CD8-positive, alpha-beta memory T cell (primary cell): ENCODE measurements around the gene CIART. TPM values are rescaled to one million over a fixed set of nuclear protein-coding genes. Genes with fewer than 3 reads are reported as not detected.
"Not testable (repeated sequence)": the region's sequence is repeated elsewhere in the genome, so short reads cannot be mapped to it uniquely, and the experiment has no call there.

Experiments
- CTCF ChIA-PET: fragments of 350-600 bp; sonication (Branson Sonifier 250); formaldehyde crosslinking; loops from one replicate; lab custom pipeline; 2021; ENCODE audit warnings: antibody characterized with exemption; lab: Charles Lee
- POLR2A ChIA-PET: fragments of 350-600 bp; sonication (Branson Sonifier 250); formaldehyde crosslinking; loops from one replicate; lab custom pipeline; 2021; ENCODE audit warnings: antibody characterized with exemption; lab: Charles Lee
- DNase-seq, 5 donors: peaks; one replicate each; pipeline versions ENCODE4 v3.0.0 to v3.0.0-alpha.2; 2020 to 2022; ENCODE audit warnings: mixed read lengths in 1 of 5
- H3K27ac ChIP-seq: one replicate; pipeline ENCODE4 v1.7.0; 2013; ENCODE audit warnings: low read depth, mild to moderate bottlenecking, low read length, moderate library complexity
- H3K27me3 ChIP-seq: 2 replicates; pipeline ENCODE4 v1.7.0; 2013; ENCODE audit warnings: low read length, mild to moderate bottlenecking; ENCODE audit not compliant: insufficient read depth, poor library complexity, severe bottlenecking
- H3K36me3 ChIP-seq: 2 replicates; pipeline ENCODE4 v1.7.0; 2013; ENCODE audit warnings: mild to moderate bottlenecking, low read length, moderate library complexity; ENCODE audit not compliant: insufficient read depth
- H3K4me1 ChIP-seq: 2 replicates; pipeline ENCODE4 v1.7.0; 2013; ENCODE audit warnings: mild to moderate bottlenecking, low read length, moderate library complexity; ENCODE audit not compliant: insufficient read depth
- H3K4me3 ChIP-seq: 2 replicates; pipeline ENCODE4 v1.7.0; 2013; ENCODE audit warnings: mild to moderate bottlenecking, low read length
- H3K9me3 ChIP-seq: 2 replicates; pipeline ENCODE4 v1.7.0; 2013; ENCODE audit warnings: mild to moderate bottlenecking, low read length
- H3K27ac Mint-ChIP-seq, 8 donors: one replicate each; pipeline ENCODE4 v1.8.0; 2020 to 2021; ENCODE audit warnings: mixed read lengths in 8 of 8, mild to moderate bottlenecking in 6 of 8, inconsistent platforms in 3 of 8, moderate library complexity in 3 of 8
- H3K27me3 Mint-ChIP-seq, 2 donors: one replicate each; pipeline ENCODE4 v1.8.0; 2020 to 2021; ENCODE audit warnings: mixed read lengths in 2 of 2, mild to moderate bottlenecking in 1 of 2, moderate library complexity in 1 of 2
- H3K36me3 Mint-ChIP-seq, 3 donors: one replicate each; pipeline ENCODE4 v1.8.0; 2020 to 2021; ENCODE audit warnings: mixed read lengths in 3 of 3, inconsistent platforms in 1 of 3, mild to moderate bottlenecking in 1 of 3
- H3K4me1 Mint-ChIP-seq, 3 donors: one replicate each; pipeline ENCODE4 v1.8.0; 2020 to 2021; ENCODE audit warnings: mixed read lengths in 3 of 3, inconsistent platforms in 1 of 3, mild to moderate bottlenecking in 1 of 3
- H3K4me3 Mint-ChIP-seq, 7 donors: one replicate each; pipeline ENCODE4 v1.8.0; 2020 to 2021; ENCODE audit warnings: mixed read lengths in 7 of 7, mild to moderate bottlenecking in 6 of 7, moderate library complexity in 4 of 7, inconsistent platforms in 2 of 7
- H3K9me3 Mint-ChIP-seq, 5 donors: one replicate each; pipeline ENCODE4 v1.8.0; 2020 to 2022; ENCODE audit warnings: mixed read lengths in 5 of 5, mild to moderate bottlenecking in 3 of 5, moderate library complexity in 2 of 5, inconsistent platforms in 1 of 5
- polyA plus RNA-seq: library from polyadenylated mRNA; unstranded; fragments of 300-500 nt; fragmentation: Illumina TruSeq; gene quantifications from one replicate; pipeline ENCODE4 v1.2.3, GENCODE V29; 2021
- total RNA-seq, 2 experiments: library from RNA; stranded (reverse); gene quantifications; one replicate each; pipeline ENCODE4 v1.2.3, GENCODE V29; 2021

Gene CIART
- total and polyA plus RNA-seq, 3 experiments from 2014 or later = 0.60 to 1.7 (median 0.81) TPM

DNA sequence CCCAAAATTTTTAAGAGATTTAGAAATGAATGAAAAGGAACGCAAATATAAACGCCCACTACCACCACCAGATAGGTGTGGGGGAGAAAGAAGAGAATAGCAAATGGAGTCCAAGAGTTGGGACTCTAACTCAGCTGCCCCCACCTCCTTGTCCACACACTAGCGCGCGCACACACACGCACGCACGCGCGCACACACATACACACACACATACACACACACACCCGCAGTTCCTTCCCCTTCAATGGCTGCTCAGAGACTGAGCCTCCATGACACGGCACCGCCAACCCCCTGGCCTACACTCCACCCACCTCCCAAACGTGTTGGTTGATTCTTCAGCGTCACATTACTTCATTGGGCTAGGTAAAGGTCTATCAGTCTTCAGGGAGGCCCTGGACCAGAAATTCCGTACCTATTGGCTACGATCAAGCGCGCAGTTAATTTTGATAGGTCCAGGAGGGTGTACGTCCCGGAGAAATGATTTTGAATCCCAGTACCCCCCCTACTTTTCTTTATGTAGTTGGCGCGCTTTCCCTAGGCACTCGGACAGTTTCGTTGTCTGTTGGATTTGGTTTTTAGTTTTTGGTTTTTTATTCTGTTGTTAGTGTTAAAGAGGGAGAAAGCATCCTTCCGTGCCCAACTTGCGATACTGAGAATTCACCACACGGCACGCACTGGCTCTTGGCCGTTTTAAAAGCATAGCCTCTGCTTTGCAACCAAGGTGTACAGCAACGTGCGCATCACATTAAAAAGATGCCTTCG, 46.3 kb upstream of the CIART start, which contains the start of gene ANP32E:
TSS of gene ANP32E (minus strand) at position 261 of the 762 bp plus-strand sequence. CDS start 326 bp downstream, outside the sequence.
- POLR2A ChIA-PET = interaction anchor here (0.5 to 2.4 kb wide), 9 partner anchors 12 to 348 kb away, joined by 3 to 18 read pairs (median 5); partner anchors contain the start of genes RPRD2 and SF3B4
- H3K36me3 ChIP-seq = no peaks in the 10 kb centered on the region
- peaks cover 18% of the 10 kb centered on the region for H3K4me1 ChIP-seq
- H3K4me3 ChIP-seq = peak within 1 kb of the TSS; percentile 96
- Mint-ChIP-seq H3K4me3 (peak within 1 kb of the TSS in 1 of 7 donors; percentile 93), H3K36me3 (peaks cover 0 to 9% (median under 1%) of the 10 kb centered on the region in 3 donors), H3K4me1 (peaks cover 17 to 25% (median 17%) of the 10 kb centered on the region in 3 donors), H3K27ac (peak within 1 kb of the TSS in 6 of 8 donors; percentile 95 to 99 (median 97)), H3K27me3 (peaks cover 0 to 4% of the 10 kb centered on the region in 2 donors), H3K9me3 (no peaks in the 10 kb centered on the region)
- CTCF ChIA-PET = interaction anchor here (0.6 to 1.5 kb wide), 4 partner anchors 18 to 349 kb away, joined by 3 to 4 read pairs (median 3); a partner anchor contains a TSS
- H3K9me3 ChIP-seq = no peaks in the 10 kb centered on the region
- DNase-seq = peak; percentile 87 to 98 (median 97)
- H3K27me3 ChIP-seq = no peaks in the 10 kb centered on the region
- H3K27ac ChIP-seq = peak within 1 kb of the TSS; percentile 98

DNA sequence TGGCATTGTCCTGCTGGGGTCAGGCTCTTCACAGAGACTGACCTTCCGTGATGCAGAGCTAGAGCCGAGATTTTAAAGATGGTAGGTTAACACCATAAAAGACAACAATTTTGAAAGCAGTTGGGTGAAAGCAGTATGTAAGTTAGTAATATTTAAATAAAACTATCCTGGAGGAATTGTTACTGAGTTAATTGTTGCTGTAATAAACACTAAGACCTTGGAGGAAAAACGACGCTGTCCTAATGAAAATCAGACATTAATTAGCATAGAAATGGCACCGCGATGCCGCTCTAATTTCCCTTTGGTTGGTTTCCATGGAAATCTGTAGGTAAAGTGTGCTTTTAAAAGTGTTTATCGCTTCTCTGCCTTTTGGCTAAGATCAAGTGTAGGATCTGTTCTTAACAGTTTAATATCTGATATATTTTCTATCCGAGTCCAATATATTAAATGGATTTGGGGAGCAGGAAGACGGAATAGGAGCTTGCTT, 45.7 kb upstream of the CIART start:
- H3K27me3 ChIP-seq = no peaks in the 10 kb centered on the region
- ChIA-PET CTCF (interaction anchor here (1.5 kb wide), 2 partner anchors 19 to 49 kb away, joined by 3 to 4 read pairs; no protein-coding TSS in a partner anchor), POLR2A (no interaction called here)
- peak overlapping the region; percentile 96 for H3K4me3 ChIP-seq
- Mint-ChIP-seq H3K4me3 (no peak overlapping the region), H3K9me3 (no peaks in the 10 kb centered on the region), H3K27ac (no peak overlapping the region), H3K36me3 (peaks cover 0 to 8% (median 0%) of the 10 kb centered on the region in 3 donors), H3K4me1 (peaks cover 17 to 23% (median 17%) of the 10 kb centered on the region in 3 donors), H3K27me3 (peaks cover 0 to 4% of the 10 kb centered on the region in 2 donors)
- DNase-seq = no peak
- peak overlapping the region; percentile 98 for H3K27ac ChIP-seq
- no peaks in the 10 kb centered on the region for H3K9me3 ChIP-seq
- no peaks in the 10 kb centered on the region for H3K36me3 ChIP-seq
- H3K4me1 ChIP-seq = peaks cover 18% of the 10 kb centered on the region

DNA sequence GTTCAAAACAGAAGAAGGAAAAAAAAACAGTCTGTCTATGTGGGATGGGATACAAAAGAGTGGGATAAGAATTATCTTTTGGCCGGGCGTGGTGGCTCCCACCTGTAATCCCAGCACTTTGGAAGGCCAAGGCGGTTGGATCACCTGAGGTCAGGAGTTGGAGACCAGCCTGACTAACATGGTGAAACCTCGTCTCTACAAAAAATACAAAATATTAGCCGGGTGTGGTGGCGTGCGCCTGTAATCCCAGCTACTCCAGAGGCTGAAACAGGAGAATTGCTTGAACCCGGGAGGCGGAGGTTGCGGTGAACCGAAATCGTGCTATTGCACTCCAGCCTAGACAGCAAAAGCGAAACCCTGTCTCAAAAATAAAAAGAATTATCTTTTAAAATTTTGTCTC, 45.2 kb upstream of the CIART start:
- CTCF ChIA-PET, H3K27ac Mint-ChIP-seq, H3K9me3 Mint-ChIP-seq, POLR2A ChIA-PET, H3K4me3 ChIP-seq, H3K27me3 Mint-ChIP-seq, H3K27me3 ChIP-seq, H3K36me3 Mint-ChIP-seq, H3K9me3 ChIP-seq, DNase-seq, H3K36me3 ChIP-seq: not testable (repeated sequence)
- peaks cover 17 to 20% (median 17%) of the 10 kb centered on the region in 3 donors for H3K4me1 Mint-ChIP-seq
- Histone ChIP-seq H3K27ac (peak overlapping the region; percentile 98), H3K4me1 (peaks cover 18% of the 10 kb centered on the region)
- peak overlapping the region in 2 of 7 donors; percentile 30 to 48 for H3K4me3 Mint-ChIP-seq

DNA sequence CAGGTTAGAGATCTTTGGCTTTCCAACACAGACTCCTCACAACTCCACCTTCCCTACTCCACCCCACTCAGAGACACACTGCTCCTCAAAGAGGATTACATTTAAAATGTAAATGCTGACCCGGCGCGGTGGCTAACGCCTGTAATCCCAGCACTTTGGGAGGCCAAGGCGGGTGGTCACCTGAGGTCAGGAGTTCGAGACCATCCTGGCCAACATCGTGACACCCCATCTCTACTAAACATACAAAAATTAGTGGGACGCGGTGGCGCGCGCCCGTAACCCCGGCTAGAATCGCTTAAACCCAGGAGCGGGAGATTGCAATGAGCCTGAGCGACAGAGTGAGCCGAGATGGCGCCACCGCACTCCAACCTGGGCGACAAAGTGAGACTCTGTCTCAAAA, 44.6 kb upstream of the CIART start:
- Histone ChIP-seq H3K36me3 (no peaks in the 10 kb centered on the region), H3K27me3 (no peaks in the 10 kb centered on the region), H3K4me3 (no peak overlapping the region), H3K27ac (no peak overlapping the region), H3K9me3 (no peaks in the 10 kb centered on the region), H3K4me1 (peaks cover 18% of the 10 kb centered on the region)
- Mint-ChIP-seq H3K4me1 (peaks cover 16 to 18% (median 17%) of the 10 kb centered on the region in 3 donors), H3K27ac (peak overlapping the region in 2 of 8 donors; percentile 17 to 19), H3K9me3 (no peaks in the 10 kb centered on the region), H3K27me3 (peaks cover 0 to 4% of the 10 kb centered on the region in 2 donors), H3K4me3 (peak overlapping the region in 2 of 7 donors; percentile 30 to 48), H3K36me3 (peaks cover 0 to 7% (median 0%) of the 10 kb centered on the region in 3 donors)
- ChIA-PET CTCF (no interaction called here), POLR2A (no interaction called here)
- DNase-seq = no peak

DNA sequence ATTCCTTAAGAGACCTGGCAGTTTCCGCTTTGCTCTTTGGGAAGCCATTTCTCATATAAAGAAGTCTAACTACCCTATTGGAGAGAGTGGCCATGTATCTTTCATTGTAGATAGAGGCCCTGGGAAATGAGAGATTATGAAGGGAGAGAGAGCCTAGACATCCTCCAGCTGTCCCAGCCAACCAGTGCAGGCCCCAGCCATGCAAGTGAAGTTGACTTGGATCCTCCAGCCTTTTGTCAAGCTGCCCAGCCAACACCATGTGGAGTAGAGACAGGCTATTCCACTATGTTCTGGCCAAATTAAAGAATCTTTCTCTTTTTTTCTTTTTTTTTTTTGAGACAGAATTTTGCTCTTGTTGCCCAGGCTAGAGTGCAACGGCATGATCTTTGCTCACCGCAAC, 39.4 kb upstream of the CIART start:
- Histone ChIP-seq H3K4me3 (no peak overlapping the region), H3K27me3 (no peaks in the 10 kb centered on the region), H3K27ac (no peak overlapping the region), H3K36me3 (no peaks in the 10 kb centered on the region), H3K4me1 (no peaks in the 10 kb centered on the region), H3K9me3 (no peaks in the 10 kb centered on the region)
- Mint-ChIP-seq H3K9me3 (no peaks in the 10 kb centered on the region), H3K4me1 (no peaks in the 10 kb centered on the region), H3K4me3 (no peak overlapping the region), H3K36me3 (no peaks in the 10 kb centered on the region), H3K27ac (no peak overlapping the region), H3K27me3 (peaks cover 3% of the 10 kb centered on the region in 2 donors)
- ChIA-PET POLR2A (no interaction called here), CTCF (no interaction called here)
- DNase-seq = no peak

DNA sequence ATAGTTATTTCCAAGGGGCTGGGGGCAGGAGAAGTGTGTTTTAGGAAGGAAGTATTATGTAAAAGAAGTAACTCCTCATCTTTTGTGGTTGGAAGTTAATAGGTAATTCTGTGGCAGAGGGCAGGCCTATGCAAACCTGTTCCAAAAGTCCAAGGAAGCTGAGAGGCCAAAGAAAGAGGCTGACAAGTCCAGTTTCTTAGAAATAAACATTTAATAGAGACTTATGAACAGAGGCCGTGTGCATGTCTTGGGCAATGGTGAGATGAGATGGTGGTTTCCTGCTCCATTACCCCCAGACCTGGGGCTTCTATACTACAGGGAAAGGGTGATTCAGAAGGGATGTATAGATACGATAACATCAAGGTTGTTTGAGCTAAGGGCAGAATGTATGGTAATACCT, 32.4 kb upstream of the CIART start:
- H3K27ac Mint-ChIP-seq = peak overlapping the region in 1 of 8 donors; percentile 3
- ChIA-PET POLR2A (no interaction called here), CTCF (interaction anchor here (0.6 kb wide), 1 partner anchor 63 kb away, joined by 3 read pairs; no protein-coding TSS in a partner anchor)
- no peaks in the 10 kb centered on the region for H3K36me3 ChIP-seq
- no peaks in the 10 kb centered on the region for H3K4me1 Mint-ChIP-seq
- no peak overlapping the region for H3K4me3 Mint-ChIP-seq
- no peaks in the 10 kb centered on the region for H3K36me3 Mint-ChIP-seq
- no peaks in the 10 kb centered on the region for H3K4me1 ChIP-seq
- no peak overlapping the region for H3K4me3 ChIP-seq
- H3K27me3 Mint-ChIP-seq = peaks cover 7 to 12% of the 10 kb centered on the region in 2 donors
- H3K27me3 ChIP-seq = no peaks in the 10 kb centered on the region
- H3K9me3 ChIP-seq = no peaks in the 10 kb centered on the region
- H3K9me3 Mint-ChIP-seq = no peaks in the 10 kb centered on the region
- no peak for DNase-seq
- H3K27ac ChIP-seq = no peak overlapping the region

DNA sequence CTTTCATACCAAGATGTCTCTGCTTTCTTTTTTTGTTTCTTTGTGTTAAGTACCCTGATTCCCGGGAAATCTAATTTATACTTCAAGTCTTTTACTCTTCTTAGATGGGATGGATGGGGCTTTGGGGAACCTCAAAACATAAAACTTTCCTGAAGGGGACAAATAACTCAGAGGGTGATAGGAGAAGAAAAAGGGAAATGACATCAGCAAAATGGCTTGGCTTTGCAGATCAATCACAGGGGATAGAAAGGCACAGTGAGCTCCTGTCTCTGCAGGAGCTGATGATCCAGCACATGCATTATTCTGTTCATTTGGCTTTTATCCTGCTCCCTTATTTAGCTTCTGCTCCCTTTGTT, 26.2 kb upstream of the CIART start:
- H3K27ac Mint-ChIP-seq = peak overlapping the region in 3 of 8 donors; percentile 17 to 86 (median 56)
- Histone ChIP-seq H3K27me3 (peaks cover 16% of the 10 kb centered on the region), H3K27ac (no peak overlapping the region), H3K9me3 (no peaks in the 10 kb centered on the region), H3K36me3 (no peaks in the 10 kb centered on the region), H3K4me1 (peaks cover 12% of the 10 kb centered on the region), H3K4me3 (no peak overlapping the region)
- H3K36me3 Mint-ChIP-seq = no peaks in the 10 kb centered on the region
- H3K4me3 Mint-ChIP-seq = peak overlapping the region; percentile 4 to 77 (median 48)
- ChIA-PET POLR2A (interaction anchor here (1.0 to 1.1 kb wide), 2 partner anchors 22 to 107 kb away, joined by 3 to 4 read pairs; no protein-coding TSS in a partner anchor), CTCF (interaction anchor here (0.6 to 3.7 kb wide), 25 partner anchors 9 to 792 kb away, joined by 3 to 32 read pairs (median 4); partner anchors contain the start of genes ANP32E, APH1A, C1orf54 and C1orf56)
- H3K27me3 Mint-ChIP-seq = peaks cover 35 to 45% of the 10 kb centered on the region in 2 donors
- no peak for DNase-seq
- H3K4me1 Mint-ChIP-seq = peaks cover 12 to 18% (median 14%) of the 10 kb centered on the region in 3 donors
- peaks cover 0 to 3% (median 0%) of the 10 kb centered on the region in 5 donors for H3K9me3 Mint-ChIP-seq
